GM19438 (cell line): ENCODE results near the gene RNF126.

Experiments
- ATAC-seq: cut with Tn5 transposase; IDR thresholded peaks from one replicate; pipeline ENCODE4 v1.9.1; 2021; ENCODE audit warnings: low read depth; ENCODE audit not compliant: unreplicated experiment

Gene RNF126

DNA sequence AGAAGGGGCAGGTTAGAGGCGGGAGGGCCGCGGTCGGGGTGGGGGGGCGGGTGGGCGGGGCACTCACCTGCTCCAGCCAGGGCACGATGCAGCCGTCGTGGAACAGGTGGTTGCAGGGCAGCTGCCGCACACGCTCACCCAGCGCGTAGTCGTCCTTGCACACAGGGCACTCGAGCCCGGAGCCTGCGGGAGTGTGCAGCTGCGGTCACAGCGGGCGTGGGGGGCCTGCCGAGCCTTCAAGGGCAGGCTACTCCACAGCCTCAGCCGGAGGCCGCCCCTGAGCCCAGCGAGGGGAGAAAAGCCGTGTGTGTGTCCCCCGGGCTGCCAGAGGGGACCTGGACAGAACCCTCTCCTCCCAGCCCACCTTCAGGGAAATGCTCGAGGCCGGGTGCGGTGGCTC, 14.7 kb downstream of the RNF126 start:
- ATAC-seq, result no peak

DNA sequence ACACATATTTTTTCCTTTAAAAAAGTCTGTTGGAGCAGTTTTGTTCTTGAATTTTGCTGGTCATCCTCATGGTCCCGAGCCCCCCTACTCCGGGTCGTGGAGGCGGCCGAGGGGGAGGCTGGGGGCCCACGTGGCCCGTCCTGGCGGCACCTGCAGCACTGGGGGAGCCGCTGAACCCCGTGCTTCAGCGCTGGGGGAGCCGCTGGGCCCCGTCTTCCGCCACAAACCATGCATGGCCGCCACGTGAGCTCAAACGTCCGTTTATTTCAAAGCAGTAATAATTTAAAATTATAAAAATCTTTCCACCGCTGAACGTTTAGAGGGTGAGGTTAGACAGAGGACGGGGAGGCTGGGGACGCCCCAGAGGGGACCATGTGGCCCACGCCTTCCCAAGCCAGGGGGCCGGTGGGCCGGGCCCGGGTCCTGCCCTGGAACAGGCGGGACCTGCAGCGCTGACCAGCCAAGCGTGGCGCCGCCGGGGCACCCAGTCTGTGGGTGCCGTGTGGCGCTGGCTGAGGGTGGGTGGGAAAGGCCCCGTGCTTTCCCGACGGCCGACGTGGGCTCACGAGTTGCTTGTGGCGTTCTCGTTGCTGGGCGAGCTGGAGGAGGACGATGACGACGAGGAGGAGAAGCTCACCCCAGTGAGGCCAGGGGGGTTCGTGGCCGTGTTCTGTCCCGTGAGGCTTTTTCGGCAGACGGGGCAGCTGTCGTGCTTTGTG, 15.3 kb downstream of the RNF126 start:
- no peak for ATAC-seq

DNA sequence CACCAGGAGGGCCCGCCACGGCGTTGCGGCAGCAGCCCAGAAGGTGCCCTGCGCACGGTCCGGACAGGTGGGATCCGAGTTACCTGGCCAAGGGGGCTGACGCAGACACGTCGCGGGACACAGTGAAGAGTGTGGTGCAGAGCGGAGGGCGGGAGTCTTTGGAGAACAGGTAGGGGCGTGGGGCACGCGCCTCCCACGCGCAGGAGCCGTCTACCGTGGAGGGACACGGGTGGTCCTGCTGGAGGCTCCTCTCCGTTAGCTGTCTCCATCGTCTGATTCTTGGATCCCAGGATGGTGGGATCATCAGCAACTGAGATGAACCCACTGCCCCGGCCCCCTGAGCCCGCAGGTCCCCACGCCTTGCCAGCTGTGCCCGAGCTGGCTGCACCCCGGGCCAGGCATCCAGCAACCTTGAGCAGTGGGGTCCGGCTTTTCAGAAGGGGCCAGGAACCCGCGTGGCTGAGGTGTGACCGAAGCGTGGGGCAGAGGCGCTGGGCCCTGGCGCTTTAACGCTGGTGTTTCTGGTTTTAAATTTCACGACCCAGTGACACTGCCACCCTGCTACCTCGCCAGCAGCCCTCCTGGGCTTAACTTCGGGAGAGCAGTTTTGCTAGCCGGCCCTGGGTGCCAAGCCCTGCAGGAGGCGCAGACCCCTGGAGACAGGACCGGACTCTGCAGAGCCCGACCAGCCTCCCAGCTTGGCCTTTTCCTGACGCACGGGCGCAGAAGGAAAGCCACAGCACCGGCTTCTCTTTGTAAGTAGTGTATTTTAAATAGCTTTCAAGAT, 16.0 kb downstream of the RNF126 start:
- no peak for ATAC-seq

DNA sequence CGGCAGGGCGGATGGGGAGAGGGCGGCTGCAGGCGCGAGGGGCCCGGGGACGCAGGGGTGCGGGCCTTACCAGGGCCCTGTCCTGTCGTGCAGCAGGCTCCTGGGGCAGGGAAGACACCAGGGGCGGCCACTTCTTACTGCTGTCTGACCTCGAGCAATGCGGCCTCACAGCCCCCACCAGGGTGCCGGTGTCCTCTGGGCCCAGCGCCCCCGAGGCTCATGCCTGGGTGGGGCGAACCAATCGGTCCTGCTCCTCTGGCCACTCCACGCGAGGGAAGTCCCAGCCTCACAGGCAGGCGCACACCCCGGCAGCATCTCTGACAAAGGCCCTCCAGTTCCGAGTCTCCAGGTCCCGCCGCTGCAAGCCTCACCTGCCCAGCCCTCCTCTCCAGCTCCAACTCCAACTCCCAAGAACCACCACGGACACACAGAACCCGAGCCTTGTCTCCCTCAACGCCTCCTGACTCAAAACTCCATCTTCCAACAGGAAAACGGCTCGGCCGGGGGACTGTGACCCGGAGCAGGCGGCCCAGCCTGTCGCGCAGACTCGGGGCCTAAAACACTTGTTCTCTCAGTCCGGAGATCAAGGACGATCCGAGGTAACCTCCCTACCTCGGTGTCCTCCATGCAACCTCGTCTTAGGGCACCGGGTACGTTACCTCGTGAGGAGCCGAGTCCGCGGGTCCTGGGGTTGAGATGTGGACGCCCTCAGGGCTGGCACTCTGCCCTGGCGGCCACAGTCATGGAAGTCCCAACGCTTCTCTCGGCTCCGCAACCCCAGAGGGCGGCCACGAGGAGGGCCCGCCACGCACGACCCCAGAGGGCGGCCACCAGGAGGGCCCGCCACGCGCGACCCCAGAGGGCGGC, 16.9 kb downstream of the RNF126 start:
- no peak for ATAC-seq

DNA sequence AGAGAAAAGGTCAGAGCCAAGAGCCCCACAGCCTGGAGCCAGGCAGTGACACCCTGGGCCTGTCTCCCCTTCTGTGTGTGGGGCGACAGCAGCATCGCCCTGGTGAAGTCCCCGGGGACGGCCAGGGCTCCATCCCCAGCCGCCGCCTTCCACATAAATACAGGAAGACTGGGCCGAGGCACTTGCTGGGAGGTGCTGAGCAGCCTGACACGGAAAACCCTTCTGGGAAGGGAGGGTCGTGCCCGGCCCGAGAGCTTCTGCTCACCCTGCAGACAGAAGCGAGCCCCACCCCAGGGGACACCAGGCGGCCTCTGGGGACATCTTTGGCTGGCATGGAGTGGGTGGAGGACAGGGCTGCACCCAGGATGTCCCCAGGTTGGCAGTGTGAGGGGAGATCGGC, 18.2 kb downstream of the RNF126 start:
- ATAC-seq, result no peak

DNA sequence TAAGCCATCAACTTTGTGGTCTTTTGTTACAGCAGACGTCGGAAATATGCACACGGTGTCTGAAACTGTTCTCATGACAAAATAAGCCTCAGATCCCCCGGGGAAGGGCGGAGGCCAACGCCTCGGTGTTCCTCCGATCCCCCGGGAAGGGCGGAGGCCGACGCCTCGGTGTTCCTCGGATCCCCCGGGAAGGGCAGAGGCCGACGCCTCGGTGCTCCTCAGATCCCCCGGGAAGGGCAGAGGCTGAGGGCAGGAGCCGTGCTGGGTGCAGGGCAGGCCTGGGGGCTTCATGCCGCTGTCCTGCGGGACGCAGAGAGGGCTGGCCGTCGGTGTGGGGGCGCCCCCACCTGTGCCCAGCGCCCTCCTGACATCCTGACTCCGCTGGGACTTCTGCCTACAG, 18.7 kb downstream of the RNF126 start:
- ATAC-seq, result no peak

DNA sequence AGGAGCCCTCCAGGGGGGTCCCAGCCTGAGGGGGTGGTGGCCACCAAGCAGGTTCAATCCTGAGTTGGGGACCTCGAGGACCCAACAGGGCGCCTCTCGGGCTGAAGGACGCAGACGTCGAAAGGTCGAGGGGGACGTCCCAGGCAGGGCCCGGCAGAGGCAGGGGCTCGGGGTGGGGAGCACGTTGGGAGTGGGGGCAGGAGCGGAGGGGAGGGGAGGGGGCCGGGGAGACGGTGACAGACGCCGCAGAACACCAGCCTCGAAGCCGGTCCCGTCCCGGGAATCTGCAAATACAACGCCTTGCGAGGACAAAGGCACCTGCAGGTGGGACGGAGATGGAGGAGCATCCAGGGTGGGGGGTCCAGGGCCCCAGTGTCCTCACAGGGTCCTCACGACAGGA, 19.3 kb downstream of the RNF126 start:
- ATAC-seq, result no peak

DNA sequence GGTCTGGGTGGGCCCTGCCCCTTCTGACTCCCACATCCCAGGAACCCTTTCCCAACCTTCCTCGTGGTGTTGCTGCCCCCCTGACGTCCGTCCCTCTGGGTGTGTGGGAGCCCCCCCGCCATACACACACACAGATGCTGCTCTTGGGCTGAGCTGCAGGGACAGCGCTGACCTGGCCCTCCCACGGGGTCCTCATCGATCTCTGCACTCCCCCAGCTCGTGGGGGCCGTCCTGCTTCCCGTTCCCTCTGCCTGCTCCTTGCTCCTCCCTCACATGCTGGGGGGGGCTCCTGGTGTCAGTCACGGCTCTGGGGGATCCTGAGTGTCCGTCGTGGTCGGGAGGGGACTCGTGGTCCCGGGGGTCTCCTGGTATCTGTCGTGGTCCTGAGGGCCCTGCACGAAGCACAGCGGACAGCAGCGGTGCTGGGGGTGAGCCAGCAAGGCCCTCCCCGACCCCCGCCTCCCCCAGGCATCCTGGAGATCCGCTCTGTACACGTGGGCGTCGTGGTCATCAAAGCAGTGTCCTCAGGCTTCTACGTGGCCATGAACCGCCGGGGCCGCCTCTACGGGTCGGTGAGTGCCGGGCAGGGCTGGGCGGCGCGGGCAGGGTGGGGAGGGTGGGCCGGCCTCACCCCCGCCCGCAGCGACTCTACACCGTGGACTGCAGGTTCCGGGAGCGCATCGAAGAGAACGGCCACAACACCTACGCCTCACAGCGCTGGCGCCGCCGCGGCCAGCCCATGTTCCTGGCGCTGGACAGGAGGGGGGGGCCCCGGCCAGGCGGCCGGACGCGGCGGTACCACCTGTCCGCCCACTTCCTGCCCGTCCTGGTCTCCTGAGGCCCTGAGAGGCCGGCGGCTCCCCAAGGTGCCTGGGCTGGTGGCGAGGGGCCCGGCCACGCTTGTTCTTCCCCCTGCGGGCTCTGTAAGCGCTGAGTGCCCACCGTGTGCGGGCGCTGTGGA, 20.0 kb downstream of the RNF126 start:
- ATAC-seq, result no peak

DNA sequence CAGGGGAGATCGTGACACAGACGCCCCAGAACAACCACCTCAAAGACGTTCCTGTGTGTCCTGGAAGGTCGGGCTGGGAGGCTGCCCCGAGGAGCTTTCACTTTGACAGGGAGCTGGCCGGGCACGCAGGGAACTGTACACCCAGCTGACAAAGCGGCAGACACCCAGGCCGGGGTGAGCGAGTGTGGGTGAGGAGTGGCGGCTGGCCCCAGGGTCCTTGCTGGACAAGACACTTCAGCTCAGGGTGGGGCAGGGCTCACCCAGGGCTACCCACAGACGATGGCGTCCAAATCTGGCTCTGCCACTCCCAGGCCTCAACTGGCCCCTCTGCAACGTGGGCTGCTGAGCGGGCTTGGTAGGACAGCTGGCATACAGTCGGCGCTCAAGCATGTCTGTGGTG, 21.3 kb downstream of the RNF126 start:
- no peak for ATAC-seq

DNA sequence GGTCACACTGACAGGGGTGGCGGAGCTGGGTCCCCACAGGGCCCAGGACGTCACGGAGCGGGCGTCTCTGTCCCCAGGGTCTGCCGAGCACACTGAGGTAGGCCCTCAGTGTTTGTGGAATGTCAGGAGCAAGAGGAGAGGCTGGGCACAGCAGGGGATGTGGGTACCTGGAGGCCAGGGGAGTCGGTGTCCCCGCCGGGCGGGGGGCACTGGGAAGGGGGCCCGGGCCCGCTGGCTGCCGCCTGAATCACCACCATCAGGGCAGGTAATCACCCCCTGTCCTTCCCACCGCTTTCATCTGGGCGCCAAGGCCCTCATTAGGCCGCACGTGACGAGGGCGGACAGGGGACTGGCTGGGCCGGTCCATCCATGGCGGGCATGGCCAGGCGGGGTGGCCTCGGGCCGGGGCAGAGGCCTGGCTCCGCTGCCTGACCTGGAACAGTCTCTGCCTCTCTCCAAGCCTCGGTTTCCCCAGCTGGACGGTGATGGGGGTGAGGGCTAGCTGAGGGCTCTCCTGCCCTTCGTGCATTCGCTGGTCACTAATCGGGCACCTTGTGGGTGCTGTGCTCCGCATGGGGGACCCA, 22.3 kb downstream of the RNF126 start:
- no peak for ATAC-seq

DNA sequence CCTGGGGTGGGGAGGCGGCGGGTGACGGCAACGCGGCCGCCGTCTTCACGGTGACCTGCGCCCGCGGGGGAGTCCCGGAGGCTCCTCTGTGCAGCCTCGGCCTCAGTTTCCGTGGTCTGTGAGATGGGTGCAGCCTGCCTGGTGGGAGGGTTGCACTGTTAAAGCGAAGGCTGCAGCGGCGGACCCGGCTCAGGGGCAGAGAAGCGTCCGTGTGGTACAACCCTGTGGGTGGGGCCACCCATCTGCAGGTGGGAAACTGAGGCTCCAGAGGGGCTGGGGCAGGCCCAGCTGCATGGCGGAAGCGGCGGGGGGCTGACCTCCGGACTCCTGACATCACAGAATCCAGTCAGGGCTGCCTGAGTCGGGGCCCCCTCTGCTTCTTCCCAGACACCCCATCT, 22.9 kb downstream of the RNF126 start:
- no peak for ATAC-seq

DNA sequence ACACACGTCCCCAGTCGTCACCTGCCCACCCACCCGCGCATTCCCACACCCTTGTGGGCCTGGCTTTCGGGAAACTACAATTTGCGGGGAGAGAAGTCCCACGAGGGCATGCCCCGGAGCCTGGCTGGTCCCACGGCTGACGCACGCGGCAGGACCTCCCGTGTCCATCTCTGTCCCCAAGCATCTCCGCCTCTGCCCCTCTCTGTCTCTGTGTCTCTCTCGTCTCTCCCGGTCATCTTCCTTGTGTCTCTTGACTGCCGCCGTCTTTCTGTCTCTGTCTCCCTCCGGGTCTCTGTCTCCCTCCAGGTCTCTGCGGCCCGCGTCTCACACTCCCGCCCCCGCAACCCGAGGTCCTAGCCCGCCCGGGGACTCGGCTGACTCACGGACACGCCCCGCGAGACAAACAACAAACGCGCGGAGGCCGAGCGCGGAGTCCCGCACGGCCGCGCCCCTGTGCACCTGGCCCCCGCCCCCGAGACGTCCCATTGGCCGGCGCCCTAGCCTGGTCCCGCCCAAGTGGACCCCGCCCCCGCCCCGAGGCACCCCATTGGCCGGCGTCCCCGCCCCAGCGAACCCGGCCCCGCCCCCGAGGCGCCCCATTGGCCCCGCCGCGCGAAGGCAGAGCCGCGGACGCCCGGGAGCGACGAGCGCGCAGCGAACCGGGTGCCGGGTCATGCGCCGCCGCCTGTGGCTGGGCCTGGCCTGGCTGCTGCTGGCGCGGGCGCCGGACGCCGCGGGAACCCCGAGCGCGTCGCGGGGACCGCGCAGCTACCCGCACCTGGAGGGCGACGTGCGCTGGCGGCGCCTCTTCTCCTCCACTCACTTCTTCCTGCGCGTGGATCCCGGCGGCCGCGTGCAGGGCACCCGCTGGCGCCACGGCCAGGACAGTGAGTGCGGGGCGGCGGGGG, 23.5 kb downstream of the RNF126 start, which contains the start of gene FGF22:
Gene FGF22, plus strand, starts transcription at position 627 of the 908 bp plus-strand sequence. Its CDS starts 47 bp downstream, at position 674.
- ATAC-seq, result peak; percentile 48

DNA sequence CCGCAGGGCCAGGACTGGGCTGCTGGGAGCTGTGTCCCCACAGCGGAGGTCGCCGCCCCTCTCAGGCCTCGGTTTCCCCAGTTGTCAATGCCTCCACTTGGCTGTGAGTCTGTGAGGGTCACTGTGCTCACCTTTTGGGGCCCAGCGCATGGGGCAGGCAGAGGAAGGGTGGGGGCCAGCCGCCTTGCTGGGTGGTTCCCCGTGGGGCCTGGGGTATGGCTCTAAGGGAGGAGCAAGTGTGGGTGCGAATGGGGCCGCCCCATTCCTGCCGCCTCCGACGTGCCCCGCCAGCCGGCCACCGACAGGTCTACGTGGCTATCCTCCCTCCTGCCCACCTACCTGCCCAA, 24.1 kb downstream of the RNF126 start:
- ATAC-seq, result no peak

DNA sequence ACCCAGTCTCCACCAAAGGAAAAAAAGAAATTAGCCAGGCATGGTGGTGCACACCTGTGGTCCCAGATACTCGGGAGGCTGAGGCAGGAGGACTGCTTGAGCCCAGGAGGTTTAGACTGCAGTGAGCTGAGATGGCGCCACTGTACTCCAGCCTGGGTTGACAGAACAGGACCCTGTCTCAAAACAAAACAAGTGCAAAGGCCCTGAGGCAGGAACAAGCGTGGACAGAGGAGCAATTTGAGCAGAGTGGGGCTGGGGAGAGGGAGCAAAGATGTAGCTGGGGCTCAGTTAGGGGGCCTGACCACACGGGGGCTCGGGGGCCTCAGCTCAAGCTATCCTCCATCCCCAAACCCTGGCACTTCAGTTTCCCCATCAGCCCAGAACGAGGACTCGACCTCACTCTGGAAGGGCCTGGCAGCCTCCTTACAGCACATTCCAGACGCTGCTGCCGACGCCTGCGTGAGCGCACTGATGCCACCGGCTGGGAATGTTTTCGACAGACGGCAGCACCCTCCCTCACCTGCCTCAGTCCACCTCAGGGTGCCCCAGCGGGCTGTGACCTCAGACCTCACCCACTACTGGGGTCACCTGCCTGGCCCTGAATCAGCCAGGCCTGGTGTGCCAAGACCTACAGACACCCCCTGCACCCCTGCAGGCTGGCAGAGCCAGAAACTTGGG, 27.9 kb downstream of the RNF126 start:
- no peak for ATAC-seq

DNA sequence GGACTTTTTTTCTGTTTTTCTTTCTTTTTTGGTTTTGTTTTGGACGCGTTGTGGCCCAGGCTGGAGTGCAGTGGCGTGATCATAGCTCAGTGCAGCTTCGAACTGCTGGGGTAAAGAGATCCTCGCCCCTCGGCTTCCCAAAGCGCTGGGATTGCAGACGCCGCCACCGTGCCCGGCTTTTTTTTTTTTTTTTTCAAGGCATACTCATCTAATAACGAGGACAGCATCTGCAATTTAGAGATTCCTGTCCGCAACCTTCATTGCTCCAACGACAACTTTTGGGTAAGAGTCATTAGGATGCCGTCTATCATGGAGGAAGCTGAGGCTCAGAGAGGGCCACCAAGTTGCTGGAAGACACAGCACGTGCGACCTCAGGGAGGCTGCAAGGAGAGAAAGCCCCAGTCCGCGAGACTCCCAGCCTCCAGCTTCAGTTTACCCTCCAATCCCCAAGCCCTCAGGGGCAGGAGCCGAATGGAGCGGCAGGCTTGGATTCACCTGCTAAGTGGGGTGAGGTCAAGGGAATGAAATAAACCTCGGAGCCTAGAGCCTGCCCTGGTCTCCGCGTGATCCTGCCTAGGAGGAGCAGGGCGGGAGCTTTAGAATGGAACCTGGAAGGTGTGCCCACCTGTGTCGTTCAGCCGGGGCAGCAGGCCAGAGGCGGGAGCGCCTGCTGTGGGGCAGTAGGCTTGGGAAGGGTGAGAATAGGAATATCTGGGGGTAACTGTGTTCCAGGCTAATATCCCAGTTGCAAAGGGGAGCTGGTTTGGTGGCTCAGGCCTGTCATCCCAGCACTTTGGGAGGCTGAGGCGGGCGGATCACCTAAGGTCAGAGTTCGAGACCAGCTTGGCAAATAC, 29.0 kb downstream of the RNF126 start:
- ATAC-seq, result no peak

DNA sequence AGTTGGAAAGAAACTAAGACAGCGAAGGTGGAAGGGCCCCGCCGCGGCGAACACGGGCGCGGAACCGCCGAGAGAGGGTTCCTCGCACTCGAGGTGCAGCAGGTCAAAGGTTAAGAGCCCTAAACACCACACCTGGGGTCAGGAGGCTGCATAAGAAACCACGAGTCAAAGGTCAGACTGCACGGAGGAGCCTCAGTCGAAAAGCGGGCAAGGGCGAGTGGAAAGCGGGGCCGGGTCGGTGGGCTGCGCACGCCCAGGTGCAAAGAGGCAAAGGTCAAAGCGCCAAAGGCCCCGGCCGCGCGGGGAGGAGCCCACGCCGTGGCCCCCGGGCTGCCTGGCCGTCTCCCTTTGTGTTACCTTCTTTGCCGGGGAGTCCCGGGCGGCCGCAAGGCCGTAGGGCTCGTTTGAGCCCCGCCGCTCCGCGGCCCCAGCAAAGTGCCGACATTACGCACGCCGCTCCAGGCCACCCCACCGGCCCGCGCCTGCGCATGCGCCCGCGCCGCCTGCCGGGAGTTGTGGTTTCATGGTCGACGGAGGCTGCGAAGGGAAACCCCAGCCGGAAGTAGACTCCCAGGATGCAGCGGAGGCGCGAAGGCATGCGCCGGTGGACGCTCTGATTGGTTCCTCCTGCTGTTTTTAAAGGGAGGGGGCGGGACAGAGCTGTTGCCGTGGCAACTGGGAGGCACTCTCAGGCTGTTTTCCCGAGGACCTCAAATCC, 29.8 kb downstream of the RNF126 start, which contains the start of gene POLRMT:
Gene POLRMT, minus strand, starts transcription at position 470 of the 718 bp plus-strand sequence. Its CDS starts 25 bp downstream, at position 445.
- peak; percentile 61 for ATAC-seq
